Activated CD4-positive, alpha-beta T cell treated with anti-CD3 and anti-CD28 coated beads, Interleukin-2, amount 10 ng/mL, durations not matched to agents 7 days and 5 days (primary cell): Measurements from ENCODE around the gene DBX1. TPM values are rescaled to one million over a fixed set of nuclear protein-coding genes. Genes with fewer than 3 reads are reported as not detected.

Experiments
- CTCF ChIA-PET: fragments of 350-600 bp; sonication (Branson Sonifier 250); formaldehyde crosslinking; loops from one replicate; lab custom pipeline; 2021; ENCODE audit warnings: antibody characterized with exemption; lab: Charles Lee
- POLR2A ChIA-PET: fragments of 350-600 bp; sonication (Branson Sonifier 250); formaldehyde crosslinking; loops from one replicate; lab custom pipeline; 2021; ENCODE audit warnings: antibody characterized with exemption; lab: Charles Lee
- DNase-seq: peaks from one replicate; pipeline ENCODE4 v3.0.0-alpha.2; 2020
- H3K27ac Mint-ChIP-seq: one replicate; pipeline ENCODE4 v1.8.0; 2021; ENCODE audit warnings: mild to moderate bottlenecking, moderate library complexity, mixed read lengths
- H3K27me3 Mint-ChIP-seq: one replicate; pipeline ENCODE4 v1.8.0; 2021; ENCODE audit warnings: mixed read lengths
- H3K36me3 Mint-ChIP-seq: one replicate; pipeline ENCODE4 v1.8.0; 2021; ENCODE audit warnings: low read depth, mixed read lengths
- H3K4me1 Mint-ChIP-seq: one replicate; pipeline ENCODE4 v1.8.0; 2021; ENCODE audit warnings: mixed read lengths
- H3K4me3 Mint-ChIP-seq: one replicate; pipeline ENCODE4 v1.8.0; 2021; ENCODE audit warnings: mild to moderate bottlenecking, moderate library complexity, mixed read lengths
- H3K9me3 Mint-ChIP-seq: one replicate; pipeline ENCODE4 v1.8.0; 2021; ENCODE audit warnings: mixed read lengths
- total RNA-seq, 2 experiments: library from RNA; stranded (reverse); gene quantifications; one replicate each; pipeline ENCODE4 v1.2.3, GENCODE V29; 2021

DBX1 gene
- total RNA-seq, 2 experiments from 2014 or later = not detected

DNA sequence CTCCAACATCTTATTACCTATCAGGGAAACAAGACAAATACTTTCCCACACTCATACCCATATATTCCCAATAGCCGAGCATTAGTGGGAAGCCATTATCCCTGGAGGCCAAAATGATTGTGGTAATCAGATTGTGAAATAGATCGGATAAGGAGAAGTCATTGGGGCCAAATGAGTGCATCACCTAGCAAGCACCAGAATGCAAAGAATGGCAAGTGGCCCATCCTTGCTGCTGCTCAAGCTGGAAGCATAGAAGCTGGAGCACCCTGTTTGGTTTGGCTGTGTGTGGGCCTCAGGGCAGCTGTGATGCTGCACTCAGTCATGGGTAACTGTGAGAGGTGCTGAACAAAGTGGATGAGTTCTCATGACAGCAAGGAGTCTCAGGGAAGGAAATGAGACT, 18.7 kb upstream of the DBX1 start:
- no peak for DNase-seq
- ChIA-PET CTCF (interaction anchor here (1.0 kb wide), 1 partner anchor 9 kb away, joined by 3 read pairs; no protein-coding TSS in a partner anchor), POLR2A (no interaction called here)
- Mint-ChIP-seq H3K4me3 (no peak overlapping the region), H3K4me1 (no peaks in the 10 kb centered on the region), H3K27me3 (peaks cover 18% of the 10 kb centered on the region), H3K36me3 (no peaks in the 10 kb centered on the region), H3K27ac (no peak overlapping the region), H3K9me3 (peaks cover 2% of the 10 kb centered on the region)

- ChIA-PET POLR2A (no interaction called here), CTCF (no interaction called here)
- no peak for DNase-seq
- H3K36me3 Mint-ChIP-seq = no peaks in the 10 kb centered on the region
- no peak overlapping the region for H3K4me3 Mint-ChIP-seq
- H3K9me3 Mint-ChIP-seq = peaks cover 2% of the 10 kb centered on the region
- peaks cover 20% of the 10 kb centered on the region for H3K27me3 Mint-ChIP-seq
- no peaks in the 10 kb centered on the region for H3K4me1 Mint-ChIP-seq
- no peak overlapping the region for H3K27ac Mint-ChIP-seq
Observed at GRCh38 chr11:20177136-20177535, 16.9 kb upstream of the DBX1 start.

GRCh38 chr11:20172721-20173447, 12.6 kb upstream of the DBX1 start:
- ChIA-PET POLR2A (no interaction called here), CTCF (no interaction called here)
- Mint-ChIP-seq H3K4me3 (no peak overlapping the region), H3K9me3 (peaks cover 2% of the 10 kb centered on the region), H3K4me1 (no peaks in the 10 kb centered on the region), H3K27ac (no peak overlapping the region), H3K27me3 (peaks cover 25% of the 10 kb centered on the region), H3K36me3 (no peaks in the 10 kb centered on the region)
- no peak for DNase-seq

DNA sequence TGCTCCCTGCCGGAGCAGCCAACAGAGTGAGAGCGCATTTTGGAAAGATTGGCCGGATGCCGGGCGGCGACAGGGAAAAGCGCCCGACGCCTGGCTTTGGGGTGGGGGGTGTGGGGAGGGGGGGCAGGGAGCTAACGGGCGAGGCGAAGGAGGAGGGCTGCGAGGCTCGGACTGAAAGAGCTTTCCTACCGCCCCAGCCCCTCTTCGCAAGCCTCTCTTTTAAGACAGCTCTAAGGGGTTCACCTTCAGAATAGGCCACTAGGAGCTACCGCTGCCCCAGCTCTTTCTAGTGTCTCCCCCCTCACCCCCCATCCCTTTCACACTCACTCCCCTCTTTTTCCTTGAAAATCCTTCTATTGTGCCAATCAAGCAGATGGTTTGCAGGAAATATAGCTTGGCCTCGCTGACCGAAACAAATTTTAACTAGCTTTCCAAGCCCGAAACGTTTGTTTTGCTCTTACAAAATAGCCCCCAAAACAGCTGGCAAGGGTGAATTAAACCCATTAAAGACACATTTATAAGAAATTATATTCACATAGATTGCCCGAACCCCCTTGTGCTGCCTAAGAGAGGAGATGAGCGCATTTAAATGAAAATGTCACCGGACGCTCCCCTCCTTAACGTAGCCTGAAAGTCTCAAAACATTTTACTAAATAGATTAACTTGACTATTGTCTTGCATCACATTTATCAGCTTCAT, 3.7 kb upstream of the DBX1 start:
- peaks cover 87% of the 10 kb centered on the region for H3K27me3 Mint-ChIP-seq
- H3K4me1 Mint-ChIP-seq = peaks cover 9% of the 10 kb centered on the region
- CTCF ChIA-PET = interaction anchor here (1.5 kb wide), 1 partner anchor 9 kb away, joined by 6 read pairs; no protein-coding TSS in a partner anchor
- POLR2A ChIA-PET = no interaction called here
- no peak for DNase-seq
- peaks cover 3% of the 10 kb centered on the region for H3K36me3 Mint-ChIP-seq
- H3K9me3 Mint-ChIP-seq = peaks cover 11% of the 10 kb centered on the region
- H3K4me3 Mint-ChIP-seq = peak overlapping the region; percentile 10
- no peak overlapping the region for H3K27ac Mint-ChIP-seq

DNA sequence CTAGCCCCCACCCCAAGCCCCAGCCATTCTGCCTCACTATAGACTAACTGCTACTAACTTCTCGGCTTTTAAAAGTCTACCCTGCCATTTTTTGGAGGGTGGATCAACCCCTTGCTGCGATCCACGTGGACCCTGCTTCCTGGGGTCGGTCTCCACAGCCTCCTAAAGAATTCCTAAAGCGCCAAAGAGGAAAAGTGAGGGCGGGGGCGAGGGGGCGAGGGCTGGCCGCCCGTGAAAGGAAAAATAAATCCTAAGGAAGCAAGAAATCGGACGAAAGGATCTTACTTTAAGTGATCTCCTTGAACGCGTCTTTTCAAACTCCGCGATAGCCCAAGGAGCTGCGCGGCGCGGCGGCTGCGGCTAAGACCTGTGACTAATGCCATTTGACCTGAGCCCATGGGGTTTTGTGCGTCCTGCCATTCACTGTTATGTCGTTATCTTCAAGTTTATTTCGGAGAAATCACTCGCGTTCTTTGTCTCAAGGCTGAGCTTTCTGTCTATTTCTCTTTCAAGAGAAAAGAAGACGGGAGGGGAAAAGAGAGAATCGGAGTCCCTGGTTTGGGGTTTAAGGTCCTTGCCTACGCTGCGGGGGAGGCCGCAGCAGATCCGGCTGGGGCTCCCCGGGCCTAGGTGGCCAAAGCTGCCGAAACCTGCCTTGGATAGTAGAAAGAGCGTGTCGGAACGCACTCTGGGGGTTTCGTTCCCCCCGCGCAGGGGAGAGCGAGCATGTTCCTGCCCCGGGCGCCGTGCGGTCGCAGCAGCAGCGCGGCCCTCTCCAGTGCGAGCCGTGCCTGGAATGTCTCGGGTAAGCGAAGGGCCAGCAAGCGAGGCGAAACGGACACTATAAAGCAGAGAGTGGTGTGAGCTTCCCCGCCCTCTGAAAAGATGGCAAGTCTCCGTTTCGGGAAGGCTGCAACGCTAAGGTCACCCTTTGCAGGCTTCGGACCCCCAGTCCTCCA, 2.8 kb upstream of the DBX1 start:
- ChIA-PET POLR2A (no interaction called here), CTCF (interaction anchor here (1.5 kb wide), 1 partner anchor 8 kb away, joined by 6 read pairs; no protein-coding TSS in a partner anchor)
- H3K9me3 Mint-ChIP-seq = peaks cover 11% of the 10 kb centered on the region
- peak overlapping the region; percentile 7 for H3K4me3 Mint-ChIP-seq
- H3K27me3 Mint-ChIP-seq = peaks cover 92% of the 10 kb centered on the region
- peaks cover 3% of the 10 kb centered on the region for H3K36me3 Mint-ChIP-seq
- no peak for DNase-seq
- H3K27ac Mint-ChIP-seq = peak overlapping the region; percentile 54
- peaks cover 9% of the 10 kb centered on the region for H3K4me1 Mint-ChIP-seq

DNA sequence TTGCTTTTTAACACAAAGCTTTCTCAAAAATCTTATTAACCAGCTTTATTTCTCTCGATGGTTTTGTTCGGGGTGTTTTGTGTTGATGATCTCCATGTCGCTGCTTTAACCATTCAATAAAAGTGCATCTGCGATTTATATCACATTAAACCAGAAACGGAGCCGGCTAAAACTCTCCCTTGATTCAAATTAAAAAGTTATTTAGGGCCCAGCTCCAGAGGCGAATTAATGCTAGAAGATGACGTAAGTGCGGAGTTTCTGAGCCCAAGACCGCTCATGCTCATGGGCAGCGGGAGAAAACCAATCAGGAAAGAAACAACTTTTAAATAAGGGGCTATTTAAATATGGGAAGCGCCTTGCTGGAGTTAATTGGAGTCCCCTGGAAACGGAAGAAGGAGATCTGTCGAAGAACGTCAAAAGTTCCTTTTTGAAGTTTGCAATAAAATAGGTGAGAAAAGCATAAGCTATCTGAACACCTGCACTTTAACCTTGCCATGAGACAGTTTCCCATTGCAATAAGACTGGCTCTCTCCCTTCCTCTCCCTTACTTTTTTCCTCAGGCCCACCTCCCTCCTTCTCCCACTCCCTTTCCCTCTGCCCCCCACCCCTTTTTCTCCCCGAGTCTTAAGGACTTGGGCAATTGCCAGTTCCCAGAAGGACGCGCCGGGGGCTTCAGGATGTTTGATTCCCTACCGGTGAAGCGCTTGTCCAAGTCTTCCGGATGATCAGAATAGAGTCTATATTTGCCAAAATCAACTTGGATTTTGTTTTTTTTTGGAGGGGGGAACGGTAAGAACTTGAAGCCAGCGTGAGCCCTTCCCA, 1.9 kb upstream of the DBX1 start:
- peaks cover 15% of the 10 kb centered on the region for H3K4me1 Mint-ChIP-seq
- CTCF ChIA-PET = interaction anchor here (1.0 to 1.2 kb wide), 2 partner anchors 29 to 34 kb away, joined by 3 to 4 read pairs; no protein-coding TSS in a partner anchor
- POLR2A ChIA-PET = no interaction called here

DNA sequence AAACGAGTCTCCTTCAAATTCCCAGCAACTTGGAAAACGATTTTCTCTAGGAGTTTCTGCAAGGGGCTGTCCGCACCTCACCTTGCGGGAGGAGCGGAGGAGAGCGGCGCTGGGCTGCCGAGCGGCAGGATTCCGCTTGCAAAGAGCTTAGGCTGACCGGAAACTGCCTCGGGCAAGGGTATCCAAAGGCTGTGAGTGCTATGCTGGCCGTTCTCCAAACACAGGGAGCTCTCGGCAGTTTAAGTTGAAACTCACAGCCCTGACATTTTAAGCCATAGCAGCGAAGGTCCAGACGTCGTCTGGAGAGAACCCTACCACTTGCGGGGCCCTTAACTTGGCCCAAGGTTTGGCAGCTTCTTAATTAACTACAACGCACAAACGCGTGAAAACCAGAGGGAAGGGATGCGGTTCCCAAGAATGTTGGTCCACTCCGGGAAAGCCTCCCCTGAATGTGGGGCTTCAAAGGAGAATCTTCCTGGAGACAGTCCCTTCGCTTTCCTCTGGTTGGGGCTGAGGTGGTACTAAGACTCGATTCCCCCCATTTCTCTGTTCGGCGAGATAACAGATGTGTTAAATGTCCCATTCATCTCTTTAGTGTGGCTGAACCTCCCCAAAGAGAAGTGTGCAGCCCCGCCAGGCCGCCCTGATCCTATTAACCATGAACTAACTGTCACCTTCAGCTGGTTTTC, 1.1 kb upstream of the DBX1 start:
- Mint-ChIP-seq H3K9me3 (peaks cover 11% of the 10 kb centered on the region), H3K36me3 (peaks cover 5% of the 10 kb centered on the region), H3K4me3 (peak overlapping the region; percentile 41), H3K4me1 (peaks cover 17% of the 10 kb centered on the region), H3K27ac (no peak overlapping the region), H3K27me3 (peaks cover 84% of the 10 kb centered on the region)
- ChIA-PET POLR2A (no interaction called here), CTCF (interaction anchor here (1.0 to 1.2 kb wide), 2 partner anchors 28 to 33 kb away, joined by 3 to 4 read pairs; no protein-coding TSS in a partner anchor)
- no peak for DNase-seq

More for the DNA sequence above, 1.9 kb upstream of the DBX1 start:
- Mint-ChIP-seq H3K9me3 (peaks cover 11% of the 10 kb centered on the region), H3K27me3 (peaks cover 91% of the 10 kb centered on the region), H3K36me3 (peaks cover 5% of the 10 kb centered on the region), H3K27ac (peak overlapping the region; percentile 32), H3K4me3 (peak overlapping the region; percentile 41)
- DNase-seq = no peak

DNA sequence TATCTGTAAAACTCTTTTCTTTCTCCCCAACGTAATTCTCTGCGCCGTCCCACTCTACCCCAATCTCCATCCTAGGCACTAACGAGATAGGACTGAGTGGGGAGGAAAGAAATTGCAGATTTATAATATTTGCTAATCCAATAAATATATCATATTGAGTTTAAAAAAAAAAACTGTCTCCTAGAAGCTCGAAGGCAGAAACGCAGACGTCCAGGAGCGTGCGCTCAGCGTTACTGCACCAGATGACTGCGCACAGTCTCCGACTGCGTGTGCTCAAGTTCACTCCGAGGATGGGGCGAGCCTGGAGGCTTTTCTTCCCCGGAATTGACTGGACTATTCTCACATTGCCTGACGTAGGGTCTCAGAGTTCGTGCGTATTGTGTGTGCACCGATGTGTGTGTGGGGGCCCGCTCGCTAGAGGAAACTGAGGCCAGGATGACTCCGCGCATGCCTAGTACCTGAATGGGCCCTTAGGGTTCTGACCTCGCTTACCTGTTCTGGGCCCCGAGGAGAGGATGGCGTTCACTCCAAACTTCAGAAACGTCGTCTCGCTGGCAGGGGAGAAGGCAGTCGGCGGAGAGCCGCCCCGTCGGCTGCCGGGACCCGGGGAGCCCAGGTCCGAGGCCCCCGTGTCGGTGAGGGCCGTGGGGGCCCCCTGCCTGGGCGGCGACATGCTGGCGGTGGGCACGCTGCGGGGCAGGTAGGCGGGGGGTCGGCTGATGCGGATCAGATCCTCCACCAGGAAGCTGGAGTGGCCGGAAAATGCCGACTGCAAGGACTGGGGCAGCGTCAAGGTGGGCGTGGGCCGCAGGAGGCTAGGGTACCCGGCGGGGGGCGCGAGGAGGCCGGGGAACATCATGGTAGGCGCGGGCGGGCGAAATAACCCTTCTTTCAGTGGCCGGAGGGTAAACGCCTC, 551 bp downstream of the DBX1 start:
- Mint-ChIP-seq H3K36me3 (peaks cover 7% of the 10 kb centered on the region), H3K4me3 (peak overlapping the region; percentile 39), H3K4me1 (peaks cover 22% of the 10 kb centered on the region), H3K27ac (peak overlapping the region; percentile 68), H3K9me3 (peaks cover 11% of the 10 kb centered on the region), H3K27me3 (peaks cover 85% of the 10 kb centered on the region)
- no peak for DNase-seq
- ChIA-PET POLR2A (no interaction called here), CTCF (no interaction called here)

DNA sequence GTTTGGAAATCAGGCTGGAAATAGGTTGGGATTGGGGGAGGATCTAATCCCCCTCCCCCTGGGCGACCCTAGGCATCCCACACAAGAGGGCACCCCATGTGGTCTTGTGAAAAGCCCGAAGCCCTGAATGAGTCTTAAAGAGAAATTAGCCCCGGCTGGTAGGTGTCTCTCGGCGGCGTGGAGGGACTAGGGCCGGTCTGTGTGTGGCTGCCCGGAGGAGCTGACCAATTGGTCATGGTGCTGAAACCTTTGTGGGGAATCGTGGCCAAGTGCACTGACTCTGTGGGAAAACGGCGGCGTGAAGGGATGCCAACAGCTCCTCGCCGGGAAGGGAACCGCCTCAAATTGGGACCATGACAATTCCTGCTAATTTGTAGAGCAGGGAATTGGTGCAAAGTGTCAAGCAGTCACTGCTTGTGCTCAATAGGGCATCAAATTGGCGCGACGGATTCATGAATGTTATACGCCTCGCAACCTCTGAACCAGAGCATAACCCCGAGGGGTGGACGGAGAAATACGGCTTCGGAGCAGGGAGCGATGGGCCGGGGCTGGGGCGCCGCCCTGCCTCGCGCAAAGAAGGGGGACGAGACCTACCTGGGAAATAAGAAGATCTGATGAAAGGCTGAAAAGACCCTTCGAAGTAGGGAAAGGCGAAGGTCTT, 1.5 kb downstream of the DBX1 start:
- Mint-ChIP-seq H3K27ac (peak overlapping the region; percentile 58), H3K9me3 (peaks cover 11% of the 10 kb centered on the region), H3K4me3 (peak overlapping the region; percentile 39), H3K27me3 (peaks cover 81% of the 10 kb centered on the region), H3K36me3 (peaks cover 7% of the 10 kb centered on the region), H3K4me1 (peaks cover 22% of the 10 kb centered on the region)
- POLR2A ChIA-PET = no interaction called here
- CTCF ChIA-PET = no interaction called here
- no peak for DNase-seq

GRCh38 chr11:20157728-20158127, 2.5 kb downstream of the DBX1 start:
- peaks cover 76% of the 10 kb centered on the region for H3K27me3 Mint-ChIP-seq
- no peak for DNase-seq
- ChIA-PET CTCF (no interaction called here), POLR2A (no interaction called here)
- H3K4me1 Mint-ChIP-seq = peaks cover 15% of the 10 kb centered on the region
- H3K4me3 Mint-ChIP-seq = peak overlapping the region; percentile 58
- H3K9me3 Mint-ChIP-seq = peaks cover 11% of the 10 kb centered on the region
- peaks cover 7% of the 10 kb centered on the region for H3K36me3 Mint-ChIP-seq
- H3K27ac Mint-ChIP-seq = no peak overlapping the region
